ENCODE measurements around the gene NR3C1.

The NR3C1 gene

DNA sequence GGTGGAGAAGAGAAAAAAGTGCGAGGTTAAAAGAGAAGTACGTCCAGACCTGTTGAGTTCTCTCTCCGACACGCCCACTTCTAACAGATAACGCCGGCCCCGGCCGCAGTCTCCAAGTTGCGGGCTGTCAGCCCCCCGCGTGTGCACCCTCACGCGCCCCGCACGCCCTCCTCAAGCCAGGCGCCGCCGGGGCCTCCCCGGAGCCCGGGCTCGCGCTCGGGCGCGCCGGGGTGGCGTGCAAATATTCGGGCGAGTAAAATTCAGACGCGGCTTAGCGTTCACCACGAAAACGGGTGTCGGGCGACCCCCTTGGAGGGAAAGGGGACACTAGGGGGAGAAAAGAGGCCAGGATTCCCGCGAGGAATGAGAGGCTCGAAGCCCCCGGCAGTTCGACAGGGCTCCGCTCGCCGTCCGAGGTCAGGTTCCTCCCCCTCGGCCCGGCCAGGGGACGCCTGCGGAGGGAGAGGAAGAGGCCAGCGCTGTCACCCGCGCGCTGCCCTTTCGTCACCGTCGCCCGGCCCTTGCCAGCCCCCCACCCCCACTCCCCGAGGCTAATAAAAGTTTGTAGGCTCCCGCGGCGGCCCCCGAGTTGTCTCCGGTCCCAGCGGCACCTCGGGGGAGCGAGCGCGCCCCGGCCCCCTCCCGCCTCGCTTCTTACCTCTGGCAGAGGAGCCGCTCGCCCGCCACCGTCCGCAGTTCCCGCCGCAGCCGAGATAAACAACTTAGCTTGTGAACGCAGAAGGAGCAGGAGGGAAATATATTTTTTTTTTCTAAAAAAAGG is 743 bp downstream of the NR3C1 start:
- Mint-ChIP-seq H3K27ac (peak overlapping the region; percentile 58 to 93 (median 84)), H3K36me3 (ENCODE audit: low read depth) (peaks cover 26% of the 10 kb centered on the region), H3K4me3 (peak overlapping the region; percentile 87 to 97 (median 96)), H3K9me3 (peaks cover 4% of the 10 kb centered on the region), H3K4me1 (peaks cover 41% of the 10 kb centered on the region), H3K27me3 (ENCODE audit: low read depth) (peaks cover 21% of the 10 kb centered on the region)
- TF ChIP-seq, protein P1, sequence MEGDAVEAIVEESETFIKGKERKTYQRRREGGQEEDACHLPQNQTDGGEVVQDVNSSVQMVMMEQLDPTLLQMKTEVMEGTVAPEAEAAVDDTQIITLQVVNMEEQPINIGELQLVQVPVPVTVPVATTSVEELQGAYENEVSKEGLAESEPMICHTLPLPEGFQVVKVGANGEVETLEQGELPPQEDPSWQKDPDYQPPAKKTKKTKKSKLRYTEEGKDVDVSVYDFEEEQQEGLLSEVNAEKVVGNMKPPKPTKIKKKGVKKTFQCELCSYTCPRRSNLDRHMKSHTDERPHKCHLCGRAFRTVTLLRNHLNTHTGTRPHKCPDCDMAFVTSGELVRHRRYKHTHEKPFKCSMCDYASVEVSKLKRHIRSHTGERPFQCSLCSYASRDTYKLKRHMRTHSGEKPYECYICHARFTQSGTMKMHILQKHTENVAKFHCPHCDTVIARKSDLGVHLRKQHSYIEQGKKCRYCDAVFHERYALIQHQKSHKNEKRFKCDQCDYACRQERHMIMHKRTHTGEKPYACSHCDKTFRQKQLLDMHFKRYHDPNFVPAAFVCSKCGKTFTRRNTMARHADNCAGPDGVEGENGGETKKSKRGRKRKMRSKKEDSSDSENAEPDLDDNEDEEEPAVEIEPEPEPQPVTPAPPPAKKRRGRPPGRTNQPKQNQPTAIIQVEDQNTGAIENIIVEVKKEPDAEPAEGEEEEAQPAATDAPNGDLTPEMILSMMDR (IDR thresholded peaks at IDR 0.05; ENCODE audit: unreplicated experiment in 3 of 3), result no peak

DNA sequence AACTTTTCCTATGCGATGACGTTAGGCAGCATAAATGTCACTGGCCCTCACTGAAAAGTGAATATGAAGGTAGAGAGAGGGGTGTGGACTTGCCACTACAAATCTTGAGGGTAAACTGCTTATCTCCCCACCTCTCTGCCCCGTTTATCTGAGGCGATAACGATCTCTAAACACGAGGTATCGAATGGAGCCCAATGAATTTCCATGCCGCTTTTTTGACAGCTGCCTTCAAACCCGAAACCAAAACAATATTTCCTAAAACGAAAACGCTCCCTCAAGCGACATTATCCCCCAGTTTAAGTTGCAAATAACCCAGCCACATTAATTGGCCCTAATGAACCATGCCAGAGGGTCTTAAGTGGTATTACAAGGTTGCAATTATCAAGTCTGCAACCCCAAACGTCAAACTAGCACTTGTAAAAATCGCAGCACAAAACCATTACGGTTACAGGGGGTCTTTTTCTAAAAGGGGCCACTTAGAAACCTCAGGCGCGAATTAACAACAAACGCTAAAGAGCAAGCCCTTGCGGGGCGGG is 1.4 kb downstream of the NR3C1 start:
- Mint-ChIP-seq H3K27ac (peak overlapping the region; percentile 58 to 93 (median 84)), H3K4me1 (peaks cover 45% of the 10 kb centered on the region), H3K4me3 (peak overlapping the region; percentile 87 to 97 (median 96)), H3K27me3 (ENCODE audit: low read depth) (peaks cover 17% of the 10 kb centered on the region), H3K36me3 (ENCODE audit: low read depth) (peaks cover 26% of the 10 kb centered on the region), H3K9me3 (peaks cover 4% of the 10 kb centered on the region)
- TF ChIP-seq, protein P1 (IDR thresholded peaks at IDR 0.05; ENCODE audit: unreplicated experiment in 3 of 3), result no peak

DNA sequence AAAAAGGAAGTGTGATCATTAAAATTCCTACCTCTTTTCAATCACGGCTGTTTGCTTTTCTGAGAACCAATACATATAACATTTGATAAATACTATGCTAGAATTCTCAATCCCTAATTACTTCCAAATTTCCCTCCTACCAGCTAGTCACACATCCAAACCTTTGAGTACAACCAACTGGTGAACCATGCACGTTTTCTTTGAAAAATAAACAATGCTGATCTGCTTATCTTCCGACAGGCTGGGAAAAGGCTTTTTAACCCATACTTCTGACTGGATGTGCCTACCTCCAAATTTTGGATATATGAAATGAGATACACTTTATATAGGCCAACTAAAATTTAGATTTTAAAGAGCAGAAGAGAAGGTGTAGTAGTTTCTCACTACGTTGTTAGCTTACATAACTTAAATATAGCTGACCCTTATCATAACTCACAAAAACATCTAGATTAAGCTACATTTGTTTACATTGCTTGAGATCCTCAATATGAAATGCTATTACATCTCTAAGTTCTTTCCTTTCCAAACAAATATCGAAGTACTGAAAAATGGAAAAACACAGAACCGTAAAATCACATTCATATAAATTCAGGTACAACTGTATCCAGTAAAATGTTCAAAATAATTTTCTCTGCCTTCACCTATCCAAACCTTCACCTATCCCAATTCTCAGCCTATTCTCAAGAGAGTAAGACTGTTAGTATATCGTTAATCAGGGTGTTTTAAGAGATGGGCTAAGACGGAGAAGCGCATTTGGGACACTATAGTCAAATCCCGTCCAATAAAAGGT is 2.1 kb downstream of the NR3C1 start:
- H3K27ac Mint-ChIP-seq, result peak overlapping the region; percentile 58 to 93 (median 84)
- H3K27me3 Mint-ChIP-seq (ENCODE audit: low read depth), result peaks cover 16% of the 10 kb centered on the region
- TF ChIP-seq, protein P1 (IDR thresholded peaks at IDR 0.05; ENCODE audit: unreplicated experiment in 3 of 3), result no peak
- H3K4me3 Mint-ChIP-seq, result peak overlapping the region; percentile 87 to 97 (median 96)
- H3K36me3 Mint-ChIP-seq (ENCODE audit: low read depth), result peaks cover 26% of the 10 kb centered on the region
- peaks cover 4% of the 10 kb centered on the region for H3K9me3 Mint-ChIP-seq
- H3K4me1 Mint-ChIP-seq, result peaks cover 50% of the 10 kb centered on the region

DNA sequence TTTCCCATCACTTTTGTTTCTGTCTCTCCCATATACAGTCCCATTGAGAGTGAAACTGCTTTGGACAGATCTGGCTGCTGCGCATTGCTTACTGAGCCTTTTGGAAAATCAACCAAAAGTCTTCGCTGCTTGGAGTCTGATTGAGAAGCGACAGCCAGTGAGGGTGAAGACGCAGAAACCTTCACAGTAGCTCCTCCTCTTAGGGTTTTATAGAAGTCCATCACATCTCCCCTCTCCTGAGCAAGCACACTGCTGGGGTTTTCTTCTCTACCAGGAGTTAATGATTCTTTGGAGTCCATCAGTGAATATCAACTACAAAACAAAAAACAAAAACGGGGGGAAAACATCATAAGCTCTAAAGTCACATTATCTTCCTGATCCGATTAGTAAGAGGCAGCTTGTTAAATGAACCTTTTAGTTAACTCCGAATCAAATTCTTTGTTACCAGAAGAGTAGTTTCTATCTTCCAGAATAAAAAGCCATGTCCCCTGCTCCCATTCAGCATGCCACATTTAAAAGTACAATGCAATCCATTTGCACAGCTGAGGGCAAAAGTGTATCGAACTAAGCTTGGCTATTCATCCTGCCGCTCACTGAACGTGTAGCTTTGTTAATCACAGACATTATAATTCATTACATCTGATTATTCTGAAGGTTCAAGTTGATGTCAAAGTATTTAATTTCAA is 2.8 kb downstream of the NR3C1 start:
- Mint-ChIP-seq H3K36me3 (ENCODE audit: low read depth) (peaks cover 26% of the 10 kb centered on the region), H3K4me1 (peaks cover 54% of the 10 kb centered on the region), H3K27ac (peak overlapping the region in 2 of 3 experiments; percentile 58), H3K4me3 (peak overlapping the region; percentile 87 to 97 (median 96)), H3K9me3 (peaks cover 4% of the 10 kb centered on the region), H3K27me3 (ENCODE audit: low read depth) (peaks cover 16% of the 10 kb centered on the region)
- TF ChIP-seq, protein P1 (IDR thresholded peaks at IDR 0.05; ENCODE audit: unreplicated experiment in 3 of 3), result no peak

DNA sequence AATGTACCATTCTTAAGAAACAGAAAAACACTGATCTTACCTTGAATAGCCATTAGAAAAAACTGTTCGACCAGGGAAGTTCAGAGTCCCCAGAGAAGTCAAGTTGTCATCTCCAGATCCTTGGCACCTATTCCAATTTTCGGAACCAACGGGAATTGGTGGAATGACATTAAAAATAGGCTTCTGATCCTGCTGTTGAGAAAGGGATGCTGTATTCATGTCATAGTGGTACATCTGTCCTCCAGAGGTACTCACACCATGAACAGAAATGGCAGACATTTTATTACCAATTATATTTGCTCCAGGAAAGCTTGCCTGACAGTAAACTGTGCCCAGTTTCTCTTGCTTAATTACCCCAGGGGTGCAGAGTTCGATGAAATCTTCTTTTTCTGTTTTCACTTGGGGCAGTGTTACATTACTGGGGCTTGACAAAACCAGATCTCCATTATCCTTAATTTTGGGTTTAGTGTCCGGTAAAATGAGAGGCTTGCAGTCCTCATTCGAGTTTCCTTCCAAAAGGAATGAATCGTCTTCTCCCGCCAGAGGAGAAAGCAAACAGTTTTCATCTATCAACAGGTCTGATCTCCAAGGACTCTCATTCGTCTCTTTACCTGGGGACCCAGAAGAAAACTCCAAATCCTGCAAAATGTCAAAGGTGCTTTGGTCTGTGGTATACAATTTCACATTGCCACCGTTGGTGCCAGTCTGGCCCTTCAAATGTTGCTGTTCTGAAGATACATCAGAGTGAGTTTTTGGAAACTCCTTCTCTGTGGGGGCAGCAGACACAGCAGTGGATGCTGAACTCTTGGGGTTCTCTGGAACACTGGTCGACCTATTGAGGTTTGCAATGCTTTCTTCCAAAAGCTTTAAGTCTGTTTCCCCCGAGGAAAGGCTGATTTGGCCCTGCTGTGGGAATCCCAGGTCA is 3.6 kb downstream of the NR3C1 start:
- Mint-ChIP-seq H3K9me3 (no peaks in the 10 kb centered on the region), H3K27ac (peak overlapping the region in 1 of 3 experiments; percentile 58), H3K27me3 (ENCODE audit: low read depth) (peaks cover 16% of the 10 kb centered on the region), H3K4me1 (peaks cover 59% of the 10 kb centered on the region), H3K4me3 (peak overlapping the region; percentile 87 to 97 (median 96)), H3K36me3 (ENCODE audit: low read depth) (peaks cover 26% of the 10 kb centered on the region)
- TF ChIP-seq, protein P1 (IDR thresholded peaks at IDR 0.05; ENCODE audit: unreplicated experiment in 3 of 3), result no peak
